NCI-H1105 (cell line): ENCODE results near the gene DIRAS3.
"Not testable (repeated sequence)": the region's sequence is repeated elsewhere in the genome, so short reads cannot be mapped to it uniquely, and the experiment has no call there.

Experiments used
- DNase-seq: peaks from one replicate; lab custom pipeline; 2025; lab: John Stamatoyannopoulos, UW

DIRAS3 gene, protein sequence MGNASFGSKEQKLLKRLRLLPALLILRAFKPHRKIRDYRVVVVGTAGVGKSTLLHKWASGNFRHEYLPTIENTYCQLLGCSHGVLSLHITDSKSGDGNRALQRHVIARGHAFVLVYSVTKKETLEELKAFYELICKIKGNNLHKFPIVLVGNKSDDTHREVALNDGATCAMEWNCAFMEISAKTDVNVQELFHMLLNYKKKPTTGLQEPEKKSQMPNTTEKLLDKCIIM

GRCh38 chr1:68049941-68050878 lies at the start of gene DIRAS3:
TSS of gene DIRAS3 (minus strand) at chr1:68050627. CDS start at chr1:68047297, 3,330 bp downstream.
- no peak for DNase-seq

DNA sequence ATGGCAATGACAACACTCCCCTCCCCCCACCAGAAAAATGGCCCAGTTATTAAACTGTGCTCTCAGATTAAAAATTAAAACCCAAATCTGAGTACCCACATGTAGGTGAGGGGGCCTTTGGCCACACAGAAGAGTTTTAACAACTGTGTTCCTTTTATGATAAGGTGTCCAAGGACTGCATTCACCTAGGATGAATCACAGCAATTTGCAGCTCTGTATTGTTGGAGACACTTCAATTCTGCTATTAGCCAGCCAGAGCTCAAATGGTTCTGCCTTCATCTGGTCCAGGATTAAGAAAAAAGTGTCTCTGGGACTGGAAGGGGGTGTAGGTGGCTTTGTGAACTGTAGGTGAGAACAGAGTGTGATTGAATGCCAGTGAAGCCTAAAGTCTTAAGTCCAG lies 43.3 kb upstream of the DIRAS3 start:
- no peak for DNase-seq

GRCh38 chr1:68087184-68087583 lies 36.8 kb upstream of the DIRAS3 start:
- DNase-seq: no peak

- no peak for DNase-seq
Measured at GRCh38 chr1:68085752-68086151, 35.3 kb upstream of the DIRAS3 start.

DNA sequence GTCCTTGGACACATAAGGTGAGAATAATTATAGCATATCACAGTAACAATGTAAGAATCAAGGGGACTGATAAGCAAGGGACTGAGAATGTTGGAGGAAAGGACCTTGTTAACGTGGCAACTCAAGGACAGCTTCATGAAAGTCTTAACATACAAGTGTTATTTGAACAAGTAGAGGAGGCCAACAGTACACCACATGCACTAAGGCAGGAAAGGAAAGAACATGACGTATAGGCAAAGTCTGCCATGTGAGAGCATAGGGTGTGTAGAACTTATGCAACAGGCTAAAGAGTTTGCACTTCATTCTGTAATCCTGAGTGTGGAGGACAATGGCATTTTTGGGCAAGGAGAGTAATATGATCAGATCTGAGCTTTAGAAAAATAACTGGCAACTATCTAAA lies 33.3 kb upstream of the DIRAS3 start:
- DNase-seq: no peak

DNA sequence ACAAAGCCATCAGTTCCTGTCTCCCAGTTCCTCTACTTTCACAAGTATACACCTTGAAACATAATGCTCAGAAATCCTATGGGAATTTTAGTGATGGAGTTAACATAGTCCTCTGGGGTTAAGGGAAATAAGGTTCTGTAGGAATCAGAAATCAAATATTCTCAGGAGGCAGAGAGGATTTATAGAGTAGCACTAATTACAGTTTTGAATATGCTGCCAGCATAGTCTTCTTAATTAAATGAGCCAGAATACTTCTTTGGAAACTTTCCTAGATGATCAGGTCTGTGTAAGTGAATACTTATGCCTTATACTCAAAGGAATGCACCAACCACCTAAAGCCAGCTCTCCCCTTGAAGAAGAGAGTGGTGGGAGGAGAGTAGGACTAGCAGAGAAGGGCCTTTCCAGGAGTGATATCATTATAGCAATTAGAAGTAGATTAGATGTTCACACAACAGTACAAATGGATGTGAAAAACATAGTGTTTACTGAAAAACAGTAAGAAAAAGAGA lies 31.4 kb upstream of the DIRAS3 start:
- no peak for DNase-seq

- no peak for DNase-seq
Measured at GRCh38 chr1:68078647-68079046, 28.2 kb upstream of the DIRAS3 start.

- DNase-seq: no peak
Measured at GRCh38 chr1:68074472-68074871, 24.0 kb upstream of the DIRAS3 start.

DNA sequence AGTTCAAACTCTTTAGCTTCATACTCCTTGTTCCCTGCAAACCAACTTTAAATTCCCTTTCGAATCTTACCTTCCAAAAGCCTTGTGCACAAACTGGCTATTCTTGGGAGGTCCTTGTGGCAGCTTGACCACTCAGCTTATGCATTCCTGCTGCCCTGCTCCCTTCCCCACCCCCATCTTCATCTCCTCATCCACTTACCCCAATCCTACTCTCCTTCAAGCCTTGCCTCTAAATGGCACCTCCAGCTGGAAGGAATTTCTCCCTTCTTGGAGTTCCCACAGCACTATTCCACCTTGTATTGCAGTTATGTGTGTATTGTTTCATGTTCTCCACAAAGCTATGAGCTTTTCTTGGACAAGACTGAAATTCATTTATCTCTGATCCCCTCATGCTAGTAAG lies 15.3 kb upstream of the DIRAS3 start:
- DNase-seq: no peak

GRCh38 chr1:68058053-68058452 lies 7.6 kb upstream of the DIRAS3 start:
- DNase-seq: not testable (repeated sequence)

DNA sequence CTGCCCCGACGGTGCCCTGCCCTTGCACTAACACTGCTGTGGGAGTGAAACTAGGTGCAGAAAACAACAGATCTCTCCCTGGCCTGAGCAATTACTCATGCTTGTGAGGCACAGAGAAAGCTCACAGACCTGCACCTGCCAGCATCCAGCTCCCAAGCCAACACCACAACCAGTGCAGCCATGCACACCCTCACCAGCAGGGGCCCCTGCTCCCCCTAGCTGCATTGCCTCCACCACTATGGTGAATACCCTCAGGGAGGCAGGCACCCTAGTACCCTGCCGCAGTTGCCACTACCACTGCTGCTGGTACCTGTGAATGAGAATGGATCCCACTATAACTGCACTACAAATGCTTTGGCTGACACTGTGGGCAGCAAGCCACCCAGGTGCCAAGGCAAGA lies 7.1 kb upstream of the DIRAS3 start:
- DNase-seq: no peak

- DNase-seq: no peak
Measured at GRCh38 chr1:68057050-68057449, 6.6 kb upstream of the DIRAS3 start.

- DNase-seq: no peak
Measured at GRCh38 chr1:68051475-68051874, 1.0 kb upstream of the DIRAS3 start.

- no peak for DNase-seq
Measured at GRCh38 chr1:68047659-68048026, 2.8 kb downstream of the DIRAS3 start.

GRCh38 chr1:68046885-68047658 lies 3.4 kb downstream of the DIRAS3 start:
- no peak for DNase-seq

GRCh38 chr1:68046423-68046822 lies 4.0 kb downstream of the DIRAS3 start:
- no peak for DNase-seq

GRCh38 chr1:68045511-68046180 lies 4.8 kb downstream of the DIRAS3 start:
- no peak for DNase-seq

DNA sequence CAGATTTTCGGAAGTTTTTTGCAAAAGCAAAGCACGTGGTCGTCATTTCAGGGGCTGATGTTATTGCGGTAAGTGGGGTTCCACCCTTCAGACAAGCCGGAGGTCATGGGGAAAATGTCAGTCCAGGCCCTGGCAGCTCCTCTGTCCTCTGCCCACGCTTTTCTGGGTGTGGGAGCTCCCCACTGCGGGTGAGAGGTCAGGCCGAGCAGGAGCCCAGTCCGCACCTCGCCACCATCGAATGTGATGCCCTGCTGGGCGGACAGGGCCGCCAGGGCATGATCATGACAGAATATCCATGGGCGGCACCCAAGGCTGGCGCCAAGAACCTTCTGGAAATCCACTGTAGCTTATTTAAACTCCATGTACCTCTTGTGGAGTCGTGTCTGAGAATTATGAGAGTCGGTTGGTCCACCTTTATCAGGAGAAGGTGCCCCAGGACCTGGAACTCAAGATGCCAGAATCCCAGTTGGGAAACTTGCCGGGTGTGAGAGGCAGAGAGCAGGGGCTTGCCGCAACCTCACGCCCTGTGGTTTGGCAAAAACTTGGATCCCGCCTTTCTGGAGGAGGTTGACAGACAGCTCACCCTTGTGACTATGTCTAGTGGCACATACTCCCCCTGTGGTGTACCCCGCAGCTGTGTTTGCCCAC lies 6.9 kb downstream of the DIRAS3 start:
- DNase-seq: no peak

- DNase-seq: no peak
Measured at GRCh38 chr1:68036946-68037345, 13.5 kb downstream of the DIRAS3 start.

GRCh38 chr1:68029444-68029843 lies 21.0 kb downstream of the DIRAS3 start:
- no peak for DNase-seq

GRCh38 chr1:68028566-68028965 lies 21.9 kb downstream of the DIRAS3 start:
- no peak for DNase-seq
